GM21360 (cell line): Measurements from ENCODE around the gene PSMB7.

Experiments used
- ATAC-seq: cut with Tn5 transposase; IDR thresholded peaks from one replicate; pipeline ENCODE4 v1.9.1; 2021; ENCODE audit warnings: mild to moderate bottlenecking, moderate library complexity; ENCODE audit not compliant: unreplicated experiment

The PSMB7 gene

DNA sequence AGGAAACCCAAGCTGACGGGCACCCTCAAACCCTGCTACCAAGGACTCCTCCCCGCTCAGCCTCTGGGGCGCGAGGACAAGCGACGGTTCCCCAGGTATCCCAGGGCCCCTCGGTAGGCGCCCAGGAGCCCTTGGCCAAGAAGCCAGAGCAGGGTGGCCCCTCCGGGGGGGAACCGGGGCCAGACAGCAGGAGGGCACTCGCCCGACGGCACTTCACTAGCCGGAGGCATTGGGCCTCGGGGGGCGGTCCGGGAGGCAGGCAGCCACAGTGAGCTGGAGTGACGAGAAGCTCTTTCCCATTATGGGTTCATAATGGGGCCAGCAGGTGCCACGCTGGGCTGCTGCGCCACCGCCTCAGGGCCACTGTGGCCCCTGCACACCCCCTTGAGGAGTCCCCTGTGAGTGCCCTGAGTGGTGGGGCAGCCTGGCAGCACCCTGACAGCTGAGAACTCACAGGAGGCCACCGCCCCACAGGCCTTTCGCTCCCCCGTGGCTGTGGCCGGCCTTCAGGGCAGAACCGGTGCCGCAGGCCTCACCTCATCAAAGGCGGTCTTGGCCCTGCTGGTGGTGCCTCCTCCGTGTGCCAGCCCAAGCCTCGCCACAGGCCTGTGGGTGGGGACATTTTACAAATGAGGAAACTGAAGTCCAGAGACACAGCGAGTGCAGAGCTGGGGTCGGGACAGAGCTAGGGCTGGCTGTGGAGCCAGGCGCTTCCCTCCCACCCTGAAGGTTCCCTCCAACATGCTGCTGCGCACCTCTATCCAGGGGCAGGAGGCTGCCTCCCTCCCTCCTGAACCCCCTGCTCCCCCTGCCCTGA lies 68.7 kb downstream of the PSMB7 start:
- ATAC-seq, result no peak

DNA sequence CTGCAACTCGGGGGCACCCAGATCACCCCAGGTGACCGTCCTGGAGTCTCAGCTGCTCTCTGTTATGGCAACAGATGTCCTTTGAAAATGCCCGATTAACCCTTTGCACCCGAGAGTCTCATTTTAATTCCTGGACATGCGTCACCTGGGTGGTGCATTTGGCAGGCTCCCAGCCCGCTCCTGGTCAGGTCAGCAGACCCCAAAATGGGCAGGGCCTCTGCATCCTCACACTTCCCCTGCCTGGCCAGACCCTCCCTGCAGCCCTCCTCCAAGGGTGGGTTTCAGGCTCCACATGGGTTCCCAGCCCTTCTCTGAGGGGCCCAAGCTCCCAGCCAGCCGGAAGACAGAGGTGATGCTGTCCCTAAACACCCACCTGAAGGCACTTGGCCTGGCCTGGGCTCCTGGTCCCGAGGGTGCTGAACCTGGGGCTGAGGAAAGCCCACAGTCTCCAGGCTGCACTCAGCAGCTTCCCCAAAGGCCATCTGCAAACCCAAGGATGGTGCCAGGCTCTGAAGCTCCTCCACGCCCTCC lies 69.4 kb downstream of the PSMB7 start:
- ATAC-seq, result no peak

DNA sequence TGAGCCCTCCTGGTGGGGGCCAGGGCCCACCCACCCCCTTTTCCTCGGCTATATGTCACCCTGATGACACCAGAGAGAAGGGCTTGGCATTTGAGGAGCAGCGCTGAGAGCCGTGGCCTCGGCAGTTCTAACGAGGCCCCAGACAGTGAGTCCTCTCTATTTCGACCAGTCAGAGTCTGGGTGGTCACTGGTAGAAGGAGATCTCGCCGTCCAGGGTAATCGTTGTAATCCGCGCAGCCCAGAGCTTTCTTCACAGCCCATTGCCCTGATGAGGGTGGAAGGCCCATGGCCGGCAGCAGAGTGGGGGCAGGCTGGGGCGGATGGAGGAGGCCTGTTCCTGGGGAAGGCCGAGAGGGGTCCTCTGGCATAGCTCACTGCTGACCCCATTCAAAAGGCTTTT lies 70.2 kb downstream of the PSMB7 start:
- no peak for ATAC-seq

DNA sequence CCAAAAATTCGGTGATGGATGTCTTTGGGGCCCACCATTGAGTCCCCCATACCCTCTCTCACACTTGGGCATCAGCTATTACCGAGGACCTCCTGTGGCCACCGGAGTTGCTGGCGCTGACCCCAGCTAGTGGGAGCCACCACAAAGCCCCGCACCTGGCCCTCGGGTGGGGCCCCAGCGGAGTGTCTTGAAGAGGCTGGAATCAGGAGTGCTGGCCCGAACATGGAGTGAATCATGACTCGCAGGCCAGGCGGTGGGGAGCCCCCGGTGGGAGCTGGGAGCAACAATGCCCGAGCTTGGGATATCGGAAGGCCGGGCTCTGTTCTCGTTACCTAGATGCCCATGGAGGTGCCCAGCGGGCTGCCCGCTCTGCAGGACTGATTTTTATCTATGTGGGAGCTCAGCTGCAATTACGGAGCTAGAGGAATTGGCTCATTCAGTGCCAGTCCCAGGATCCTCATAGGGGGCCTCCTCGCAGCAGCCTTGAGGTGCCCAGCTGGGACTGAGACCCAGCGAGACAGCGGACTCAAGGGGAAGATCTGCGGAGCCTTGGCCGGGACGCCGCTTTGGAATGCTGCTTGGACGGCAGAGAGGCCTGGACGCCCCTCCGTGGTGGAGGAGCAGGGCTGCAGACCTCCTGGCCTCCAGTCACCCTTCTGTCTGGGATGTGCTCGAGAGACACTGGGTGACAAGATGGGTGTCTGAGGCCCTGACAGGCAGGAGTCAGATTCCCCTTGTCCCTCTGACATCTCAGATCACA lies 70.8 kb downstream of the PSMB7 start:
- no peak for ATAC-seq

DNA sequence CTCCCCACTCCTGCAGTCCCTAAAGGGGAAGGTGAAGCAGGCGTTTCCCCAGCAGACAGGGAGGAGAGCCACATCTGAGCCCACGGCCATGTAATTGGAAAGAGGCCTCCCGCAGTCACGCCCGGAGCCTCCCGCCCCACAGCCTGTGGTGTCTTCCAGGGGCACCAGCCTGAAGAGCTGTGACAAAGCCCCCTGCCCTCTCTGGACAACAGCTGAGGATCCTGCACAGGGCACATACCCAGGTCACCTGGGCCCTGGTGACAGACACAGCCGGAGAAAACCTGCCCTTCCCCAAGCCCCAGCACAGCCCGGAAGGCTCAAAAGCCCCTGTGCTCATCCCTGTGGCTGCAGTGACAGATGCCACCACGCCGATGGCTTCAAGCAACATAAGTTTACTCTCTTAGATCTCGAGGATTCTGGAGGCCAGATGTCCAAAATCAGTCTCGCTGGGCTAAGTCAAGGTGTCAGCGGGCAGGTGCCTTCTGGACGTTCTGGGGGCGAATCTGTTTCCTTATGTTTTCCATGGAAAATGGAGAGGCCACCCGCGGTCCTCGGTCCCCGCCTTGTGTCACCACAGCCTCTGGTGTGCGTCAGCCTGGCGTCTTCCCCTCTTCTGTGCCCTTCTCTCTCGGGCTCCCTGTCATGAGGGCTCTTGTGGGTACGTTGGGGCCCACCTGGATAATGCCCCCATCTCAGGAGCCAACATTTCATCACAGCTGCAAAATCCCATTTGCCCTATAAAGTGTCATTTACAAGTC lies 71.5 kb downstream of the PSMB7 start:
- ATAC-seq, result no peak

DNA sequence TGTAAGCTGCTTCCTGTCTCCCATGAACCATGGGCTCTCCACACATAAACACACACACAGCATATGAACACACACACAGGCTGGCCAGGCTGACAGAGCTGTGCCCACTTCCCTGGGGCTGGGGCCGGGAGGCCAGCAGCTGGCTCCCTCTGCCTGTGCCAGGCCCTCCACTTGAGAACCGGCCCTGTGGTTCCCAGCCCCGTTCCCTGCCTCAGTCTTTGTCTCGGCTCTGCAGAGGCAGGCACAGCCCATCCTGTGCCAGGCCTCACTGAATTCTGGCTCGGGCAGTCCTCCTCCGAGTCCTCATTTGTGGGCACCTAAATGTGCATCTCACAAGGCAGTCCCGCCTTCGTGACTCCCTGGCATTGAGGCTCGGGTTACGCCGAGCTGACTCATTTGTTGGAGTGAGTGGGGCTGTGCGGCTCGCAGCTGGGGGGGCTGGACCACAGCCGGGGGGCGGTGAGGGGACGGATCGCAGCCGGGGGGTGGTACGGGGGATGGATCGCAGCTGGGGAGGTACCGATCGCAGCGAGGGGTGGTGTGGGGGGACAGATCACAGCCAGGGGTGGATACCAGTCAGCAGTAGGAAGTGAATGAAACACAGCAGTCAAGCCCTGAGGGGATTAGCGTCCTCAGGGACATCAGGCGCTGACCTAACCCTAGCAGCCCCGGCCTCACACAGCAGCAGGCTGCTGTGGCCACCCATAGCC lies 72.3 kb downstream of the PSMB7 start:
- ATAC-seq, result no peak

DNA sequence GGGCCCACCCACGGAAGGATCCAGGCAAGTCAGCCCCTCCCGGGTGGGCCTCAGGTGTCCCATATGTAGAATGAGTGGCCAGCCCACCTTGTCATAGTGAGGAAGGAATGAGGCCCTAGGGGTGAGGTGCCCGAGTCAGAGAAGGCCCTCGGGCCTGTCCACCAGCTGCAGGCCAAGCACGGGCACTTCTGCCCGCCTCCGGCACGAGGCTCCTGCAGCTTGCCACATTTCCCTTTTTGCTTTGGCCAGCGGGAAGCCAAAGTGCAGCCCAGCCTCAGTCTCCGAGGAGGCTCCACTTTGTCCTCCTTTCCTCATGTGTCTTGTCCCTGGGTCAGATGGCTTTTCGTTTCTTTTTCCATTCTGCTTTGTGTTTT lies 72.9 kb downstream of the PSMB7 start:
- ATAC-seq, result no peak

DNA sequence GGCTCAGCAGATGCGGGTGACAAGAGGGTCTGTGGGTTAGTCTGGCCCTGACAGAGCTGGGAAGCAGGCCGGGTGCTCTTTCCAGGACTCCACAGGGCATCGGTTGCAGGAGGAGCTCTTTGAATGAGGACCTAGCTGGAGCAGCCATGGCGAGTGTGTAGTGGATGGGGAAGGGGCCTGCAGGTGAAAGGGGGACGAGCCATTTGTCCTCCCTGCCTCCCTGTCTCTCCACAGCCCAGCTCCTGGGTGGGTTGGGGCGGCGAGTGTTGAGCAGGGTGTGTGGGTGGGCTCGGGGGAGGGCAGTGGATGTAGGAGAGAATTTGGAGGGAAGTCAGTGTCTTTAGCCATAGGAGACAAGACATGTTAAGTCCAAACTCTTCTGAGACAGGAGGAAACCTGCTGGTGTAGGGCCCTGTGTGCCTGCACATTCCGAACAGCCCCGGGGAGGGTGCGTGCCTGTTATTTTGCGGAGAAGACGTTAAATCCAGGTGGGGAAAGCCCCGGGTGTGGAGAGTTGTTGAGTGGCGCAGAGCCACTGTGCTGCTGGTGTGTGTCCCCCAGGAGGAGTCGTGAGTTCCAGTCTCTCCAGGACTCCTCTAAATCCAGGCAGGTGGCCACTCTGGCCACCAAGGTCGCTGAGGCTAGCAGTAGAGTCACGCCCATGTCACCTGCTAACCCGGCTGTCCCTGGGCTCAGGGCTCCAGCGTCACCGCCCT lies 73.6 kb downstream of the PSMB7 start:
- no peak for ATAC-seq

DNA sequence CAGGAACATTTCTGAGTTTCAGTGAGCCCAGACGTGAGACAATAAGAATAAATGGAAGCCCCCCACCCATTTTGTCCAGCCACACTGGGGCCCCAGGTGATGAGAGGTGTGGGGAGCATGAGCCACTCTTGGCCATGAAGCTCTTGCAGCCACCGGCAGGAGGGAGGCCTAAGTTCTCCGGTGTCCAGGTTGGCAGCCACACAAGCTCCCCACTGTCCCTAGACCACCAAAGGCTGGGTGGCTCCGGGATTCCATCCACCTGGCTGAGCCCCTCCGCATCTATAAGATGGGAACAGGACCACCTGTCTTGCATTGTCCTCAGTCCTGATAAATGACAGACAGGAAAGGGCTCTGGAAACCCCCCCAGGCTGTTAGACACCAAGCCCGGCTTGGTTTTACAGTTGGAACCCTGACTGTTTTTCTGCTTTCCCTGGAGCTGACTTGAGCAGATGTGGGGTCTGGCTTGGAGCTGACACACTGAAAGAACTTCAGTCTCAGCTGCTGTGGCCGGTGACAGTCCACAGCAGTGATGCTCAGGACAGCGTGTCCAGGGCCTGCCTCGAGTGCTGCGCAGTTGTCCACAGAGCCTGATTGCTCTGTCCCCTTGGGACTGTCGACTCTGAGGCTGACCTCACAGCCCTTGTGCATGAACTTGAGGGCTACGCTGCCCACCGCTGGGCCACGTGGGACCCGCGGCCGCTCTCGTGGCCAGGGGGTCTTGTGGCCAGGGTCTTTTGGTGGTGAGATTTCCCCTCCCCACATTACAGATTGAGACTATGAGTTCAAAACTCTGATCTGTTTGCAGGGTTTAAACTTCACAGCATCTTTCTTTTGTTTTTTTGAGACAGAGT lies 74.8 kb downstream of the PSMB7 start:
- no peak for ATAC-seq

DNA sequence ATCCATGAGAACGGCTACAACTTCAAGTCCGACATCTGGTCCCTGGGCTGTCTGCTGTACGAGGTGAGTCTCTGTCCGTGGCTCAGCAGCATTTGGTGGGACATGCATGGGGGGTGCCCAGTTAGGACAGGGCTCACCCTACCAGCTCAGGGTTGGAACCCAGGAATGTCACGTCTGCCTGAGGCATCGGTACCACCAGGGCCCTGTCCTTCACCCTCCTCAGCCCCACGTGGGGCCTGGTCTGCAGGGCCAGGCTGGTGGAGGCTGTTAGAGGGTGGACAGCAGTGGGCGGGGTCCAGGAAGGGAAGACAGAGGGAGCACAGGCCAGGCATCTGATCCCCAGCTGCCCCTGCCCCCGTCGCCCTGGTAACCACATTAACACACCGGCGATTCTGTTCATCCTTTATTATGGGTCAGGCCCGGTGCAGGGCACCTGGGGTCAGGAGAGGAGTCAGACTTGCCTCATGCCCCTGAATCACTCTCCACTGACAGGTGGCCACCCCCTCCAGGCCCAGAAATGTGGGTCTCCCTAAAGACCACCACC lies 75.6 kb downstream of the PSMB7 start:
- no peak for ATAC-seq

DNA sequence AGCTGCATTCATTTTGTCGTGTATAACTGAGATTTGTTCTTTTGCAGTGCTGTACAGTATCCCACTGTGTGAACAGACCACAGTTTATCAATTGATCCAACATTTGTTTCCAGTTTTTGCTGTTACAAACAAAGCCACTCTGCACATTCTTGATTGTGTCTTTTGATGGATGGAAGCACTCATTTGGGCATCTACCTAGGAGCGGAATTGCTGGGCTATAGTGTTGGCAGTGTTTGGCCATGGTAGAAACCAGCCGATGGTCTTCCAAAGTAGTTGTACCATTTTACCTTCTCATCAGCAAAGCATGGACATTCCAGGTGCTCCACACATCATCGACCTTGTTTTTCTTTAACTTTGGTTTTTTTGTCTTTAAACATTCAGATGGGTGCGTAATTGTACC lies 77.7 kb downstream of the PSMB7 start:
- no peak for ATAC-seq

DNA sequence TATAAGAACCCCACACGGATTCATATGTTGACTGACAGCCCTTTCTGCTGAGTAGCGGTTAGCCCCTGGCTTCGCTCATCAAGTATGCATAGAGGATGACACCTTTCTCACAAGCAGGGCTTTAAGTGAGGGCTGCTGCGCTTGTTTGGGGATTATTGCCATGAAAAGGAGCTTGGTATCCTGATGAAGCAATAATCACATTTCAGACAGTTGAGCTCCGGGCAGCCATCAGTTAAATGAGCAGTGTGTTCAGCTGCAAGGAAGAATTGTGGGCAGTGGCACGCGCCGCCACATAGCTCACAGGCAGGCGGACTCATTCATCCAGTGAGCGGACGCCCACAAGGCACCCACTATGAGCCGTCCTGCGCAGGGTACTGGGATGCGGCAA lies 79.9 kb downstream of the PSMB7 start:
- ATAC-seq, result no peak

DNA sequence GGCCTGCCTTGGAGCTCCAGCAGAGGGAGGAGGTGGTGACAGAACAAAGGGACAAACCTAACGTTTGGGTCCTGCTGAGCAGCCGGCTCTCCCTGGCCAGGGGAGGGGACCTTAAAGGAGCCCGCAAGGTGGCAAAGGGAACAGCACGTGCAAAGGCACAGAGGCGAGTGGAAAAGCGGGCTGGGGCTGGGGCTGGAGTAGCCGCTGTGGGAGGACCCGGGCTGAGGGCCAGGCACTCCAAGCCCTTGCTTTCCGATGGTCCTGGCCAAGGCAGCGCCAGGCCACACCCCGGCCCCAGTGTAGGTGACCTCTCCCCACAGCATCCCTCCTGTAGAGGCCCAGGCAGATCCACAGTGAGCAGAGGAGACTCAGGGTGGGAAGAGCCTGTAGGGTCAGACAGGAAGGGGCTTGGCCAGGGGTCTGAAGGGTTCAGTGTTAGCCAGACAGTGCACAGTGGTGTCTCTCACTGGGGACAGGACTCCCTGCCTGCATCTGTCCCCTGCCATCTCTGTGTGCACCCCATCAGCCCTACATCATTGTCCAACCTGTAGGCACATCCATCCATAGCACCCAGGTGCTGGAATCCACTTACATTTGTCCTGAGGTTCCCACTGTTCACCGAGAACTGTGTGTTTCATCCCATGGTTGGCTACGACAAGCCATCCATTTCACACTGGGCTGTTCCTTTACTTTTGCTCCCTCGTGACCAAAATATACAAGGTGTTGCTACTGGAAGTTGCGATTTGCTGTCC lies 80.5 kb downstream of the PSMB7 start:
- ATAC-seq, result no peak

DNA sequence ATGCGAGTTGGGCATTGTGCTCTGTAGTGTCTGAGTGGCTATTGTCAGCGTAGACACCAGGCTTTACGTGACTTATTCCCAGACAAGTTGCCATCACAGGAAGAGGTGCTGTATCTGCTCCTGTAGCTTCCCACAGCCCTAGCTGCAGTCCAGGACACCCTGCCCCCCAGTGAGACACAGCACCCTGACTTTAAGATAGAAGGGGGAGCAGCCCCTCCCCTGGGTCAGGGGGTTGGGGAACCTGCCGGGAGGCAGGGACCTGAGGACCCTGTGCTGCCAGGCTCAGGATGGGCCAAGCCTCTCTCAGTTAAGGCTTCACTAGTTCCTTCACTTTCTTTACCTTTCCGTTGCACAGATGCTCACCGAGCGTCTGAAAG lies 82.1 kb downstream of the PSMB7 start:
- no peak for ATAC-seq

DNA sequence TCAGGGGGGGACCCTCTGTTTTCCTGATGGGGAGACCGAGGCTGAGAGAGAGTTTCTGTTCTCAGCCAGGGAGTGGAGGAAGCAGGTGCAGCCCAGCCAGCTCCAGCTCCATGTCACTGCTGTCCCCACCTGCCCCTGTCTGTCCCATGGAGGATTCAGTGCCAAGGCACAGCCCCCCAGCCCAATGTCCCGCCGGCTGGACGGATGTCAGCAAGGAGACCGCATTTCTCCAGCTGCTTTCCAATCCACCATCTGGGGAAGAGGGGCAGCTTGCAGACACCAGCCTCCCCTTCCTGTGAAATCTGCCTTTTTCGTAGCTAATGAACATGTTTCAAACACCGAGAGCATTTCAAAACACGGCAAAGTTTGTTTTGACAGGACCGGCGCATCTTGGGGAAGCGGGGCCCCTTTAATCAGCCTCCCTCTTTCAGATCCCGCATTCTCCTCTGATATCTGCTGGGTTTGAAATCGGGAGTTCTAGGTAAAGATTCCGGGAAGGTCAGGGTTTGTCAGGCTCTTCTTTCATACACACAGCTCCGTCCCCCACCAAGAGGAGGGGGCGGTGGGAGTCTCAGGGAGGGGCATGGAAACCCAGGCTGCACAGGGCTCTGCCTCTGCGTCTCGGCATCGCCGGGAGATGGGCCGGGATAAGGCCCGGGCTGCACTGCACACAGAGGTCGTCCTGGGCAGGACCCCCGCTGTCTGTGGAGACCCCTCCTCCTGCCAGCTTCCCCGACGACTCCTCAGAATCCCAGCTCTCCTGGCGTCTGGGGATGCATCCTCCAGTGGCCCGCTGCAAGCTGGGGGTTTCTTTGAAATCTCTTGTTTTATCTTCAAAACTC lies 82.7 kb downstream of the PSMB7 start:
- no peak for ATAC-seq

DNA sequence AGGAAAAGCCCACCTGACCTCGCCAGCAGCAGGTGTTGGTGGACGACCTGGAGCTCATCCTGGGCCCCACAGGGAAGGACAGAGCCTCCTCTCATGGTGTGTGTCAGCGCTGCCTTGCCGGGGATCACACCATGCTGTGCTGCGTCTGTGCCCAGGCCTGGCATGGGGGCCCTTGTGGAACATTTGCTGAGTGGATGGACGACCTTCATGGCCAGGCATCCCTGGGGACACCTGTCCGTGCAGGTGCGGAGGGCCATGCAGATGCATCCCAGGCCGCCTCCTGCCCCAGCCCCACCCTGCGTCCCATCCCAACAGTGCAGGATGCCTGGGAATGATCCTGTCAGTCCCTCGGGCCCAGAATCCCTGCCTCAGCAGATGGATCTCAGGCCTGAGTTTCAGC lies 83.7 kb downstream of the PSMB7 start:
- no peak for ATAC-seq

DNA sequence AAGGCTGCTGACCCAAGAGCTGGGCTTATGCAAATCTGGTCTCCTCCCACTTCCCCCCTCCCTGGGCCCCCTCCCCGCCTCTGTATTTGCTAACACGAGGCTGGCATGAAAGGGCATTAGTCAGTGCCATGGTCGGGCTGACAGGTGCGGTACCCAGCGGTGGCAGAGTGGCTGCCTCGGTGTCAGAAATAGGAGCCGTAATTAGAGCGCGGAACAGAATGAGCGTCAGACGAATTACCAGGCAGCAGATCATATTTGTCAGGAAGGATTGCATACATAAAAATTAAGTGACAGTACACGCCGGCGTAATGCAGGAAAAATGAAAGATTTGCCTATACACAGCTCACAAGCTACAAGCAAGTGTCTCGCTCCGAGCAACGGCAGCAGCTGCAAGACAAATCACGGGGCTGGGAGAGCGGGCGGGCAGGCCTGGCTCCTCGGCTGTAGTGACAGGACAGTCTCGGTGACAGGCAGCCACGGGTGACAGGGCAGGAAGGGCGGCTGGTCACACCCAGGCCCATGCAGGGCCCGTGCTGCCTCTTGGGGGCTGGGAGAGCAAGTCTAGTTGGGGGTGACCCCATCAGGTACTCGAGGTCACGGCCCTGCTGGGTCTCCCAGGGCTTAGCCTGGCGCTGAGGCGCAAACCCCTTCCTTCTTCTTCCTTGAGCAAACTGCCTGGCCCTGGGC lies 85.1 kb downstream of the PSMB7 start:
- no peak for ATAC-seq
